HG02642 (cell line): ENCODE measurements around the gene VSTM2L.
"Not testable (repeated sequence)": the region's sequence is repeated elsewhere in the genome, so short reads cannot be mapped to it uniquely, and the experiment has no call there.

ENCODE experiments used
- ATAC-seq: cut with Tn5 transposase; IDR thresholded peaks from one replicate; pipeline ENCODE4 v1.9.1; 2021; ENCODE audit warnings: mild to moderate bottlenecking; ENCODE audit not compliant: unreplicated experiment, poor library complexity

The VSTM2L gene

DNA sequence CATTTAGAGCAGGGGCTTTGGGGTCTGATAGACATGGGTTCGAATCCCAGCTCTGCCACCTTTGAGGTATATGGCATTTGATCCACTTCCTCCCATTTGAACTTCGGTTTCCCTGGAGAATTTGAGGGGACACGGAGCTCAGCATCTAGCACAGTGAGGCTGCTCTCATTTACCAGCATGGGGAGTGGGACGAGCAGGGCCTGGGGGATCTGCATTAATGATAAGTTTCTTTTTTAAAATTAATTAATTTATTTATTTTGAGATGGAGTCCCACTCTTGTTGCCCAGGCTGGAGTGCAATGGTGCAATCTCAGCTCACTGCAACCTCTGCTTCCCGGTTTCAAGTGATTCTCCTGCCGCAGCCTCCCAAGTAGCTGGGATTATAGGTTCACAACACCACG is 52.6 kb downstream of the VSTM2L start:
- ATAC-seq, result no peak

GRCh38 chr20:37956107-37956585 is 53.2 kb downstream of the VSTM2L start:
- no peak for ATAC-seq

DNA sequence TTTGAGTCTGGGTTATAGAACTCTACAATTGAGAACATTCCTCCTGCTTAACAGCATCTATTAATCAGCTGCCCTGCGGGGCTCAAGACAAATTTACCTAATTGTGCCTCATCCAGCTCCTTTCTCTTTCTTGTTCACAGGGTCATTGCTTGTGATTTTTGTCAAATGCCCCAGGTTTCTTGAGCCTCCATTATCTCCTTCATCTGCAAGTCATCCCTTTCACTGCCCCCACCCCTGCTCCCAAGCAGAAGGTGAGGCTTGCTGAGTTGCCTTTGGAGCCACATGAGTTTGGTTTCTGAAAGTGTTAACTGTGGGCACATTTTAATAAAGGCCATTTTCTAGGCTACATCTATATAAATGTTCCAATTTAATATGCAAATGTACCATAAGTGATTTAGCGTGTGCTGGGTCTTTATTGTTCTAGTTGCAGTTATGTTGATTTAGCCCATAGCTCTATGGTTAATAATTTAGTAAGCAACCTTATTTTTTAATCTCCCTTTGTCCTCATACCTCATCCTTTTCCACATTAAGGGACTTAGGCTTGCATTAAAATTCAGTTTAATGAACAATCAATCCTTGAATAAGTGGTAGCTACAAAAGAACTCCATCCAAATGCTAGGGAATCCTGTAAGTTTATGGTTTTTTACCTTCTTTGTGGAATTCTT is 56.1 kb downstream of the VSTM2L start:
- no peak for ATAC-seq

GRCh38 chr20:37961066-37961465 is 58.1 kb downstream of the VSTM2L start:
- no peak for ATAC-seq

DNA sequence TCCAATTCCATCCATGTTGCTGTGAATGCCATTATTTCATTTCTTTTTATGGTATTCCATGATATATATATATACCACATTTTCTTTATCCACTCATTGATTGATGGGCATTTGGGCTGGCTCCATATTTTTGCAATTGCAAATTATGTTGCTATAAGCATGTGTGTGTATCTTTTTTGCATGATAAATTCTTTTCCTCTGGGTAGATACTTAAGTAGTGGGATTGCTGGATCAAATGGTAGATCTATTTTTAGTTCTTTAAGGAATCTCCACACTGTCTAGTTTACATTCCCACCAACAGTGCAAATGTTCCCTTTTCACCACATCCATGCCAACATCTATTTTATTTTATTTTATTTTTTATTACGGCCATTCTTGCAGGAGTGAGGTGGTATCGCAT is 60.6 kb downstream of the VSTM2L start:
- ATAC-seq, result not testable (repeated sequence)

GRCh38 chr20:37968841-37969401 is 66.0 kb downstream of the VSTM2L start:
- no peak for ATAC-seq

DNA sequence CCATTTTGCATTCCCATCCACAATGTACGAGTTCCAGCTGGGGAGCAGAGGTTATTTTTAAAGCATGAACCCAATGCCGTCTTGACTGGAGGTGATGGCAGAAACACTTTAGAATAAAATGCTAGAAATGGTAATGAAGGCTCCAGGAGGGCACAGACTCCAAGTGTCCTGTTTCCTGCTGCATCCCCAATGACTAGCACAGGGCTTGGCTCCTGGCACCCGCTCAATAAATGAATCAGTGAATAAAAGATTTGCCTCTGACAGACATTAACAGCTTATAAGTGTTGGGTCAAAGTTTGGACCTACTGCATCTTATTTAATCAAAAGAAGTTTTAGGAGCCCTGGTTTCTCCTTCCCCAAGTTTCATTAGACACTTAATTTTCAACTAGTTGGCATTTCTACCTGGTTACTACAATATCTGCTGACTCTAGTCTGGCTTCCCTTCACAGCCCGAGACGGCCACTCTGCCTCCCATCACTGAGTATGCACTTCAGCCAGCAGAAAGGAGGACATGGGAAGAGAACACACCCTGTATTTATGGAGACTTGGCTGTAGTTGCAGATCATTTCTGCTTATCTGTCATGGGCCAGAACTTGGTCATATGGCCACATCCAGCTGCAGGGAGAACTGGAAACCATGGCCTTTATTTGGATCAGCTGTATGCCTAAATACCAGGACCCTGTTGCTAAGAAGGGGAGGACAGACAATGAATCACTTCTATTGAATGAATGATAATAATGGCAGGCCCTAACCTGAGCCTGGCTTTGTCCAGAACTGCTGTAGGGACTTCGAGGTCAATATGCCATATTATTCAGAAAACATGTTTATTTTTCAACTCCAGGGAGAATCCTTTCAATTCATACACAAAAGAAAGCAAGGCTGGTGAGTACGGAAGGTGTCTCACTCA is 67.3 kb downstream of the VSTM2L start:
- ATAC-seq, result no peak

DNA sequence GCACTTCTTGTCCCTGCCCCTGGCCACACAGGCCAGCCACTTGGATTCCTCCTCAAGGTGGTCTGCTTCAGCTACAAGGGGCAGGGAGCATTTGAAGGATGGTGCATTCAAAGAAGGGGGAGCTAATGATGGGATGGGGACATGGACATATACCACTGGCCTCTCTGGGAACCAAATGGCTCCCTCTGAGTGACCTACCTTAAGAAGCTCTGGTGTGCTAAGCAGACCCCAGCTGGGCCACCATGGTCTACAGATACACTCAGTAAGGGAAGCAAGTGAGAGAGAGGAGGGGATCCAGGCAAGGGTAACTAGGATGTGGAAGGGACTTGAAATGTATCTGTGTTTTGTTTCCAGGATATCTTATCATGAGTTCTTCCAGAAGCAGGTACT is 67.9 kb downstream of the VSTM2L start:
- ATAC-seq, result no peak

- no peak for ATAC-seq
These were observed 68.7 kb downstream of the VSTM2L start for GRCh38 chr20:37971561-37972127.

DNA sequence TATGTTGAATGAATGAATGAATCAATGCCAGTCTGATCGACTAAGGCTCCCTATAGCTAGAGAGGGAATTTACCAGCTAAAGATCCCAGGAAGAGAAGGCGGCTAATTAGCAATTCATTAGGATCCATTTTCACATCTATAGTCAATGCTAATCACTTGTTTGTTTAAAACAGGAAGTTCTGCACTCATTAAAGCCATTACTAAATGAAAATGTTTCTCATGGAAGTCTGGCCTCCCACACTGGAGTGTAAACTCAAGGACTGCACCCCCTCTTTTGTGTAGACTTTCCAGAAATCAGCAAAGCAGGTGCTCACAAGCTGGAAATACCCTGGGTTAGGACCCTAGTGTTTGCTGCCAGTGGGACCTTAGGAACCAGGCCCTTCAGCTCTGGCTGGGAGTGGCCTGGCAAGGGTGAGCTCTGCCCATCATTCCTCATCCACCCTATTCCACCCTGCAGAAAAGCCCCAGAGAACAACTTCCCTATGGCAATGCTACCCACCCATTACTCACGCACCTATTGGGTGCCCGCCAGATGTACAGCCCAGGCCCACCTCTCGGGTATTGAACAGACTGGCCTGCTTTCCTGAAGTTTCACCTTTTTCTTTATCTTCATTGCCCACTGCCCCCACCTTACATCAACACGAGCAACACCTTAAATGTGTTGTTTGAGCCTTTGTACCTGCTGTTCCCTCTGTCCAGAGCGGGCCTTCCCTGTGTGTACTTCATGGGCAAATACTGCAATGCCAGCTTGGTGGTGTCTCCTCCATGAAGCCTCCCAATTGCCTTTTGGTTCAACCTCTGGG is 69.5 kb downstream of the VSTM2L start:
- ATAC-seq, result no peak

GRCh38 chr20:37973059-37973910 is 70.4 kb downstream of the VSTM2L start:
- no peak for ATAC-seq

DNA sequence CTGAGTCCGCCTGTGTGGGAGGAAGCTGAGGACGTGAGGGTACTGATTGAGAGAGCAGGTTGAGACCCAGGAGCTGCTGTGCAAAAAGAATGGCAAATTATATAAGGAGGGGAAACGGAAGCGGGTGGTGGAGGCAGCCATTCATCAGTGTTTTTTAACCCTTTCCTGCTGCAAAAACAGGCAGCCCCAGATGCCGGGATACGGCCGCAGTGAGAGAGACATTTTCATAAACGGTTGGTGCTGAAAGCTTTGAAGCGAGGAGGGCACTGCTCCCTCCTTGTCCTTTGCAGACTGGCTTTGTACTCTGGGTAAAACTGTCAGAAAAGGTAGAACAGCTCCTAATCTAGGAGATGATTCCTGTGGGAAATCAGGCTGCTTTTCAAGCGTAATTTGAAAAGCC is 74.0 kb downstream of the VSTM2L start:
- ATAC-seq, result no peak

DNA sequence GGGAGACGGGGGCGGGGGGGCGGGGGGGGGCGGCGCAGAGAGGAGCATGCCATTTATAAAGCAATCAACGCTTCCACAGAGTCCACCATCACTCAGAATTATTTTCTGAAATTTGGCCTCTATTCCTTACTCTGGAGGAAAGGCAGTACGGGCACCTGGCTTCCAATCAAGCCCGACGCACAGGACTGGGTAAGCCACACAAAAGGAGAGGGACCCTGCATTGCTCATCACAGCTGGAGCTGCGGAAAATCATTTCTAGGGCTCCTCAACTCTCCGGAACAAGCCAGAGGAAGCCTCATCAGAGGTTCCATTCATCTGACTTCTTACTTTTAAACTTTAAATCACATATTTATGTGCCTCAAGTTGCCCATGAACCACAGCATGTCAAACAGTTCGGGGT is 74.4 kb downstream of the VSTM2L start:
- no peak for ATAC-seq

DNA sequence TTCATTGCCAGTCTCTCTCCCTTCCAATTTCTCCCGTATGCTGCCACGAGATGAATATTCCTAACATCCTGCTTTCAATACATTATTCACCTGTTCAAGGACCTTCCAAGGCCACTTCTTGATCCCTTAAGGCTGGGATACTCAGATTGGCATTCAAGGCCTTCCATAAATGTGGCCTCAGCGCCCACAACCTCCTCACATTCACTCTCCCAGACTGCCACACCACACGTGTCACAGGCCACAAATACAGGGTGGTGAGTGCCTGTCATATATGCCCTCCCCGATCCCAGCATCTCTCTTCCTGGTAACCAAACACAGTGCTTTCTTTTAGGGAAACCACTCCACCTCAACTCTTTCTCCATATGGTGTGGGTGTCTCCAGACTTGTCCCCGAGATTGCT is 74.9 kb downstream of the VSTM2L start:
- no peak for ATAC-seq

GRCh38 chr20:37979021-37979985 is 76.4 kb downstream of the VSTM2L start:
- ATAC-seq, result no peak

GRCh38 chr20:37980383-37980782 is 77.5 kb downstream of the VSTM2L start:
- no peak for ATAC-seq

GRCh38 chr20:37980876-37981275 is 77.9 kb downstream of the VSTM2L start:
- ATAC-seq, result no peak

- ATAC-seq, result no peak
These were observed 78.6 kb downstream of the VSTM2L start for GRCh38 chr20:37981568-37981967.
